ENCODE measurements around the gene CR1. TPM values are rescaled to one million over a fixed set of nuclear protein-coding genes. Genes with fewer than 3 reads are reported as not detected.
A peak's percentile ranks its signal among the peaks of the same experiment; 100 is the strongest.
"Not testable (repeated sequence)": the region's sequence is repeated elsewhere in the genome, so short reads cannot be mapped to it uniquely, and the experiment has no call there.

The CR1 gene
- total RNA-seq, 4 donors from 2014 or later, result 0.88 to 23.9 (median 2.7) TPM

- H3K4me1 ChIP-seq, result no peaks in the 10 kb centered on the region
- H3K4me3 ChIP-seq, result no peak overlapping the region
- no peaks in the 10 kb centered on the region for H3K36me3 ChIP-seq
- no peak overlapping the region for H3K27ac ChIP-seq
- no peaks in the 10 kb centered on the region for H3K9me3 ChIP-seq
- H3K27me3 ChIP-seq, result no peaks in the 10 kb centered on the region
- DNase-seq, result no peak
- TF ChIP-seq CTCF (IDR thresholded peaks at IDR 0.05), result no peak
- TF ChIP-seq POLR2A (IDR thresholded peaks at IDR 0.05), result no peak
These were observed 21.7 kb upstream of the CR1 start for GRCh38 chr1:207474210-207474609.

GRCh38 chr1:207486198-207486597 lies 9.8 kb upstream of the CR1 start:
- Histone ChIP-seq H3K4me1 (no peaks in the 10 kb centered on the region), H3K27me3 (no peaks in the 10 kb centered on the region), H3K36me3 (no peaks in the 10 kb centered on the region), H3K9me3 (no peaks in the 10 kb centered on the region), H3K4me3 (no peak overlapping the region), H3K27ac (no peak overlapping the region)
- no peak for TF ChIP-seq POLR2A (IDR thresholded peaks at IDR 0.05)
- no peak for TF ChIP-seq CTCF (IDR thresholded peaks at IDR 0.05)
- DNase-seq, result no peak

- Histone ChIP-seq H3K36me3 (no peaks in the 10 kb centered on the region), H3K27me3 (no peaks in the 10 kb centered on the region), H3K4me3 (no peak overlapping the region), H3K9me3 (no peaks in the 10 kb centered on the region), H3K27ac (no peak overlapping the region), H3K4me1 (no peaks in the 10 kb centered on the region)
- TF ChIP-seq POLR2A (IDR thresholded peaks at IDR 0.05) (no peak), CTCF (IDR thresholded peaks at IDR 0.05) (no peak)
- DNase-seq, result no peak
These were observed 8.3 kb upstream of the CR1 start for GRCh38 chr1:207487636-207488035.

GRCh38 chr1:207493212-207493611 lies 2.7 kb upstream of the CR1 start:
- TF ChIP-seq POLR2A (IDR thresholded peaks at IDR 0.05) (no peak), CTCF (IDR thresholded peaks at IDR 0.05) (no peak)
- Histone ChIP-seq H3K36me3 (no peaks in the 10 kb centered on the region), H3K9me3 (no peaks in the 10 kb centered on the region), H3K27me3 (peaks cover 0 to 3% of the 10 kb centered on the region in 2 donors), H3K27ac (no peak overlapping the region), H3K4me1 (peaks cover 0 to 10% (median 0%) of the 10 kb centered on the region in 4 donors), H3K4me3 (no peak overlapping the region)
- no peak for DNase-seq

- TF ChIP-seq POLR2A (IDR thresholded peaks at IDR 0.05) (no peak), CTCF (IDR thresholded peaks at IDR 0.05) (no peak)
- DNase-seq, result no peak
- Histone ChIP-seq H3K9me3 (no peaks in the 10 kb centered on the region), H3K36me3 (no peaks in the 10 kb centered on the region), H3K4me1 (peaks cover 0 to 10% (median 0%) of the 10 kb centered on the region in 4 donors), H3K27me3 (peaks cover 0 to 3% of the 10 kb centered on the region in 2 donors), H3K4me3 (no peak overlapping the region), H3K27ac (no peak overlapping the region)
These were observed 1.8 kb upstream of the CR1 start for GRCh38 chr1:207494171-207494570.

- peak overlapping the region in 1 of 4 donors; percentile 84 for H3K27ac ChIP-seq
- peak overlapping the region in 1 of 4 donors; percentile 58 for H3K4me3 ChIP-seq
- not testable (repeated sequence) for H3K4me1 ChIP-seq, DNase-seq, H3K36me3 ChIP-seq, H3K9me3 ChIP-seq, H3K27me3 ChIP-seq
These were observed 676 bp upstream of the CR1 start for GRCh38 chr1:207495281-207495680.

All from Peyer's patch (tissue), 4 donors.